CD4-positive, alpha-beta T cell treated with Interleukin-17A for 1 hour (primary cell): ENCODE results near the gene UBAP2L.
A peak's percentile ranks its signal among the peaks of the same experiment; 100 is the strongest.
"Not testable (repeated sequence)": the region's sequence is repeated elsewhere in the genome, so short reads cannot be mapped to it uniquely, and the experiment has no call there.

Source experiments
- DNase-seq: peaks from one replicate; pipeline ENCODE4 v3.0.0-alpha.2; 2020

UBAP2L gene

DNA sequence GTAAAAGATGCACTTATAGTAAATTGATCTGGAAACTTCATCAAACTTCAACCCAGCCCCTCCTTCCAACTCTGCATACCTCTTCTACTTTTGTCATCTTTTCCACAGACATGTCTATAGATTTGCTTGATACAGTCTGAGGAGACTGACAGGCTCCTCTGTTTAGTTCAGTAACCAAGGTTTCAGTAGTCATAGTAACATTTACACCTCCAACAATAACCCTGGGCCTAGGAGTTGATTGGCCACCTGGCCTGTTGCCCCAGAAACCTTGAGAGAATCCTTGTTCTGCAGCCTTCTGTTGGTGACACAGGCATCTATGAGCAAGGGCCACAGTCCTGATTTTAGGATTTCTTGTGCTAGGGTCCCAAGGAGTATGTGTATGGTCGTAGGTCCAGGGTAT lies 14.6 kb upstream of the UBAP2L start, which contains the start of gene CFAP141:
CFAP141 (minus strand) TSS at position 138 of the 400 bp plus-strand sequence; CDS start at position 112, 26 bp downstream.
- peak; percentile 27 for DNase-seq

DNA sequence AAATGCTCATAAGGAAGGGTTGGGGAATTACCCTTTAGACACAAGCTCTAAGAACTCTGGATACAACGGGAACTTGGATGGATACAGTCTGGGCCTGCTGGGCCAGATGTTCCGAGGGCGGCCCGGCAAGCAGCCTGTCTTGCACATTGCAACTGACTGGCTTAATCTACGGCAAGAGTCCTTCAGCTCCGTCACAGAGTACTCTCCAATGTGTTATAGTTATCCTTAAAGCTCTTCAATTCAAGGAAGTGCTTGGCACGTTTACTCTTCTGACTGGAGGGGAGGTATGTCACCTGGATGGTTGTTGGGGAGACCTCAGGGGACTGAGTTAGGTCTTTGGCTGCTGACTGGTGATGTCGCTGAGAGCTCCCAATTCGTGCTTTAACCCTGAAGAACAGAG lies 13.5 kb upstream of the UBAP2L start:
- no peak for DNase-seq

DNA sequence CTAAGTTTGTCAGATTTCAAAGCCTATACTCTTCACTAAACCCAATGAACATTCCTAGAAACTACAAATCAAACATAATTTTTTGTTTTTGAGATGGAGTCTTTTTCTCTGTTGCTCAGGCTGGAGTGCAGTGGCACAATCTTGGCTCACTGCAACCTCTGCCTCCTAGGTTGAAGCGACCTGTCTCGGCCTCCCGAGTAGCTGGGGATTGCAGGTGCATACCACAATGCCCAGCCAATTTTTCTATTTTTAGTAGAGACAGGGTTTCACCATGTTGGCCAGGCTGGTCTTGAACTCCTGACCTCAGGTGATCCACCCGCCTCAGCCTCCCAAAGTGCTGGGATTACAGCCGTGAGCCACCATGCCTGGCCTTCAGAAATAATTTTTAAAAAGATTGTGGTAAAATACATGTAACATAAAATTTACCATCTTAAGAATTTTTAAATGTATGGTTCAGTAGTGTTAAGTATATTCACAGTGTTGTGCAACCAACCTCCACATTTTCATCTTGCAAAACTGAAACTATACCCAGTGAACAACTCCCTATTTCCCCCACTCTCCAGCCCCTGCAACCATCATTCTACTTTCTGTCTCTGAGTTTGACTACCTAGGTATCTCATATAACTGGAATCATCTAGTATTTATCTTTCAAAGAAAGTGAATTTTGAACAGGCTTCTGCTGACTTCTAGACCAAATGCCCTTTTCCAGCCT lies 11.9 kb upstream of the UBAP2L start:
- DNase-seq, result no peak

- DNase-seq, result no peak
Observed at GRCh38 chr1:154212083-154212482, 8.7 kb upstream of the UBAP2L start.

DNA sequence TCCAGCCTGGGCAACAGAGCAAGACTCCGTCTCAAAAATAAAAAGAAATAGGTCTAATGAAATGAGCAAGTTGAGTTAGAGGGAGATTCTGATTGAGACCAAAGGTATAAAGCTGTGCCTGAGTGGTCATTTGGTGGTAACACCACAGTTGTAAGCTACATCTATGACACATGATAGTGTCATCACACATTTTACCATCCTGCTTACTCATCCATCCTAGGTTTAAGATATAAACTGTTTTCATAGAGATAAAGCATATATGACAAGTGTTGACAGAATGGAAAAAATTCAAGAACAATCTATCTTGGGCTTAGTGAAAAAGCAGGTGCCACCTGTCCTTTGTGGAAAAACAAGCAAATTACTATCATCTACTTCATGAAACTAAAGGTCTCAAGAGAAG lies 7.5 kb upstream of the UBAP2L start:
- DNase-seq, result no peak

DNA sequence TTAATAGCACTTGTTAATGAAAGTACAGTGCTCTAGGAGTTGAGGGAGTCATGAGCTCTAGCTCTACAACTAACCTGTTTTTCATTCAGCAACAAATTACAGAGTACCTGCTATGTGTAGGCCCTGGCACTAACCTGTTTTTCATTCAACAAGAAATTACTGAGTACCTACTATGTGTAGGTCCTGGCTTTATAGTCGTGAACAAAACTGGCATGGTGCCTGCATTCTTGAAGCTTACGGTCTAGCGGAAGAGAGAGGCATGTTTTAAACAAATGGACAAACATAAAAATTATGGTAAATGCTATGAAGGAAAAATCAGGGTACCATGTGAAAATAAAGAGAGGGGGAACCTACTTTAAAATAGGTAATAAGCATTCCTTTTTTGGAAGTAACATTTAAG lies 2.2 kb upstream of the UBAP2L start:
- no peak for DNase-seq

- peak; percentile 15 for DNase-seq
Observed at GRCh38 chr1:154219541-154219940, 1.2 kb upstream of the UBAP2L start.

DNA sequence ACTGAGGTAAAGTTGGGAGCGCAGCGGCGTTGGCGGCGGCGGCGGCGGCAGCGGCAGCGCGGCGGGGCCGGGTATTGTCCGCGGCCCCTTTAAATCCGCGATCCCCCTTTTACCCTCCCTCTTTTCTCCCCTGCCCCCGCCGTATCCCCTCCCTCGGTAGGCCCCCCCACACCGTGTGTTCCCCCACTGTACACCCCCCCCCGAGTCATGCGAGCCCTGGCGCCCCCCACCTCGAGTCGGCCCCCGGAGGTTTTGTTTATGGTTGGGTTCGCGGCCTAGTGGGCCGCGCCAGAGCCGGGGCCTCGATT lies 169 bp downstream of the UBAP2L start:
- no peak for DNase-seq

DNA sequence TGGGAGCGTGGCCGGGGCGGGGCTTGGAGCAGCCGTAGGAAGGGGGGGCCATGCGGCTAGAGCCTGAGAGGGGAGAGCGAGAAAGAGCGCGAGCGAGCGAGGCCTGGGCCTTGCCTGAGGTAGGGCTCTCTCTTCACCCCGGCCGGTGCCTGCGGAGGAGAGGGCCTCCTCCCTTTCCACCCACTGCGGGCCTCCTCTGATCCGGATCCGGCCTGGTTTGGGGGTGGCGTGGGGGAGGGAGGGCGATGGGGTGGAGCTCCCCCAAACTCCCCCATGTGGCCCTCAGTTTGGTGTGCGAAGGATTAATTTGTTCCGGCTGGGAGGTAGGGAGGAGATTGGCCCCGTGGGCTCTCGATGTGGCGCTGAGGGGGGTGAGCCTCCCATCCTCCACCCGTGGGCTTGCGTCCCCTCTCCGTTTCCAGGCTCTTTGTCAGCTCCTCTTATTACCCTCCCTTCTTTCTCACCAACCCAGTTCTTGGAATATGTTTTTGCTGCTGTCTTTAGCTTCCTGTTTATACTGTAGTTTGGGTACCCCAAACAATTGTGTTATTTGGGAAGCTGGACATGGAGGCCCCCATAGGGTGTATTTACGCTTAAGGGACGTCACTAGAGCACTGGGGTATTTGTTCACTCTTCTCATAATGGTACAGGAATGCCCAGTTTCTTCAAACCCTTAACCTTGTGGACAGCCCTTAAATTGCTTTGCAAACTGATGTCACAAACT lies 685 bp downstream of the UBAP2L start:
- peak; percentile 81 for DNase-seq

DNA sequence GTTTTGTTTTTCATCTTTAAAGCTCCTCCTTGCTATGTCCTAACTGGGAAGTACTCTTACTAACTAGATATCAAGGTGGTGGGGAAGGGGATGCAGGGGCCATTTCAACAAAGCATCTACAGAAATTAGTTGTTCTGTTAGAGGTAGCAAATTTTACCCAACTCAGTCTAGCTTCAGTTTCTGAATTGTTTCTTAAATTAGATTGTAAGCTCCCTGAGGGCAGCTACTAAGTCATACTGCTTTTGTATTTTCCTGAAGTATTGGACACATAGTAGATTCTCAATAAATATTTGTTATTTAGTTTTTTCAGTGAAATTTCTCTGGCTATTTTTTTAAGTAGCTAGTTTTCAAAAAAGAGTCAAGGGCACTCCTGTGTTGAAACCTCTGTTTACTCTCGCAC lies 1.8 kb downstream of the UBAP2L start:
- DNase-seq, result no peak

GRCh38 chr1:154222918-154223317 lies 2.2 kb downstream of the UBAP2L start:
- no peak for DNase-seq

DNA sequence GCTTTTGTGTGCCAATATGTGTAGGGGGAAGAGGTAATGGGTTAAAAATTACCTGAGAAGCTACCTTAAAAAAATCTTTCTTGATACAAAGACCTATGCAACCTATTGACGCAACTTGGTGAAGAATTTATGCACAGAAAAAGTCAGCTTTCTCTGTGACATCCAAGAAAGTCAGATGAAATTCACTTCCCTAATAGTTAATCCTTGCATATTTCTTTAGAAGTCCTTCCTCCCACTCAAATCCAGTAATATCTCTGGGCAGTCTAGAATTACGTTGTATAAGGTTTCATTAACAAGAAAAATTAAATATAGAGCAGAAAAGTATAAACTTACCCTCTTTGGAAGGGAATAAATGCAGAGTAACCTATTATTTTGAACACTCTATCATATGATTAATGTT lies 2.9 kb downstream of the UBAP2L start:
- DNase-seq, result no peak

DNA sequence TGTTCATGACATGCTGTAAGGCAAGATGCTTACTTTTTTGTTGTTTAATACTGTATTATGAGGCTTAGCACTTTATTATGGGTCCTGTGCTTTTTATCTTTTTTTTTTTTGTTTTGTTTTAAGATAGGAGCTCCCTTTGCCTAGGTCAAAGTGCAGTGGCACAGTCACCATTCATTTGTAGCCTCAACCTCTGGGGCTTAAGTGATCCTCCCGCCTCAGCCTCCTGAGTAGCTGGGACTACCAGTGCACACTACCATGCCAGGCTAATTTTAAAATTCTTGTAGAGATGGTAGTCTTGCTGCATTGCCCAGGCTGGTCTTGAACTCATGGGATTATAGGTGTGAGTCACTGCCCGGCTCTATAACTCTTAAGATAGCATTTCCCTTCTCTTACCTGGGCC lies 4.6 kb downstream of the UBAP2L start:
- DNase-seq, result no peak

- not testable (repeated sequence) for DNase-seq
Observed at GRCh38 chr1:154231112-154231511, 10.4 kb downstream of the UBAP2L start.

- DNase-seq, result not testable (repeated sequence)
Observed at GRCh38 chr1:154233127-154233526, 12.4 kb downstream of the UBAP2L start.

DNA sequence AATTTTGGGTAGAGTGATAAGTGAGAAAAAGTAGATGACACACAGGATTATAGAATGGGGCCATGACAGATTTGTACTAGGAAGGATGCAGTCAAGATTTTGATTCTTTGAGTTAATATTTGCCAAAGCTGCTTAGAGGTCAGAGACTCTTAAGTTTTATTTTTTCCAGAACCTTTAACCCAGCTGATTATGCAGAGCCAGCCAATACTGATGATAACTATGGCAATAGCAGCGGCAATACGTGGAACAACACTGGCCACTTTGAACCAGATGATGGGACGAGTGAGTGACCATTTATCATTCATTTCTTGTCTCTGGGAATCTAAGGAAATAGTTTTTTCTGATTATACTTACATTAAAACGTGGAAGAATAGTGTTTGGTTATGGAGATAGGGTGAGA lies 16.1 kb downstream of the UBAP2L start:
- DNase-seq, result no peak

DNA sequence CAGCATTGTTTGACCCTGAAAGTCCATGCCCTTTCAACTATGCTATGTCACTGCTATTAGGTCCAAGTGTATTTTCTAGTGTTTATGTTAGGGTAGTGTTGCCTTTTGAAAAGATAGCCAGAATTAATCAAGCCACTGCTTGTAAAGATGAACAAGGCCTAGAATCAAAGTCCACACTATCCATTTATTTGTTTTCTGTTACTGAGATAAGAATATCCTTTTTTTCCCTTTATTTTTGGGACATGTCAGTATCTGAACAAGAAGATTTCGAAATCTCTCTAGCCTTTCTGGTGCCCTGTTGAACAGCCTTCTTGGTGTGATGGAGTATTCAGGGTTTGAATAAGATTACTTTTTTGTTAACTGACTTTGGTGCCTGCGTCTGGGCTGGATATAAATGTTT lies 16.7 kb downstream of the UBAP2L start:
- no peak for DNase-seq

- no peak for DNase-seq
Observed at GRCh38 chr1:154237880-154238506, 17.2 kb downstream of the UBAP2L start.

DNA sequence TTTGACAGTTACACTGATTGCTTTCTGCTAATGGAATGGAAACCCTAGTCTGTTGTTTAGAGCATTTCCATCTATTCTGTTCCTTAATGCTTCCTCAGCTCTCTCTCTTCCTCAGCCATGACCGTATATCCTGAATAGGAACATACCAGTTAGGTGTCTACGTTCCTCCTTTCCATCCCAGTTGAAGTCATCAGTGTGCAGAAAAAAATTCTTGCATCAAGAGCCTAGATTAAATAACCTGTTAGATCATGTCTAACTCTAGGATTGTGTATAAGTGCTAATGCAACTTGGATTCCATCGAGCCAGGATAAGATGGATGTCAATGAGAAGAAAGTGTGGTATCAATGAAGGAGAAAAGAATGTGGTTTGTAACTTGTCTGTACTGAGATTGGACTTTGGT lies 18.7 kb downstream of the UBAP2L start:
- no peak for DNase-seq

GRCh38 chr1:154240294-154240833 lies 19.6 kb downstream of the UBAP2L start:
- no peak for DNase-seq

DNA sequence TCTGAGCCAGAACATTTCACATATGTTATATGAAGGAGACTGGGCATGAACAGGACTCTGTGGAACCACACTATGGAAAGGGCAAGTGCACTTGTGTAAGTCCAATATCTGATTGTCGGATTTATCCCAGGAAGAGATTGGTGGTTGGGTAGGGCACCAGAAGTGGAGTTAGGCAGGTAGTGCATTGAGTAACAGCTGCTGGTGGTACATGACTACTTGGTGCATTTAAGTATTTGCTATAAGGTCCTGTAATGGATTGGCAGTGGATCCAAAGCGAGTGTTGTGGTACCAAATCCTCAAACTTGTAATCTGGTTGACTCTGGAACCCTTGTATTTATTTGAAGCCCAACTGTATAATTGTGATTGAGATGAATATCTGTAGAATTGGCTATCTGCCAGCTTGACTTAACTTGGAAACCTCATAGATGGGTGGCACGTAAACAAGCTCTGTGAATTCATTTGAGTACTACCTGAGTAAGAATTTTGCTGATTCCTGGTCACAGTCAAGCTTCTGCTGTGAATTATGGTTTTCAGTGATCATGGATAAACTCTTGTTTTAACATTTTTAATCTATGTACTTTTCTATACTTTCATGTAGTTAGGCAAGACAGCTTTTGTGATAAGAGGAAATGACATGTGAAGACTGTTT lies 21.1 kb downstream of the UBAP2L start:
- peak; percentile 17 for DNase-seq

- DNase-seq, result no peak
Observed at GRCh38 chr1:154253671-154254070, 32.9 kb downstream of the UBAP2L start.

DNA sequence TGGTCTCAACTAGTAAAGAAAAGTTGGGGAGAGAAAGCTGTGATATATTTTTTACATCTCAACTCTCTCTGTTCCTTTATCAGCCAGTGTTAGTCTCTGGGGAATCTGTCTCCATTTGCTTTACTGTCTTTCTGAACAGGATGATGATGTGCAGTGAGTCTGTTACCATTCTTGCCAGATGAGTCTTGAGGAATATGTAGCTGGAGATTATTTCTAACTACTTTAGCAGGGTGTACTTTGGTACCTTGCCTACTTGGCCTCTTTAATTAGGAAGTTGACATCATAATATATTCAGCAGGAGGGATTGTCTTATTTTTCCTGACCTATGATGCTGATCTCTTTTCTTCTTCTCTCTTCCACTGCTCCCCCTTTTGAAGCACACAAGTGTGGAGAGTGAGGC lies 35.9 kb downstream of the UBAP2L start:
- DNase-seq, result no peak
